ENCODE data around the gene DTX4.

DTX4 gene

DNA sequence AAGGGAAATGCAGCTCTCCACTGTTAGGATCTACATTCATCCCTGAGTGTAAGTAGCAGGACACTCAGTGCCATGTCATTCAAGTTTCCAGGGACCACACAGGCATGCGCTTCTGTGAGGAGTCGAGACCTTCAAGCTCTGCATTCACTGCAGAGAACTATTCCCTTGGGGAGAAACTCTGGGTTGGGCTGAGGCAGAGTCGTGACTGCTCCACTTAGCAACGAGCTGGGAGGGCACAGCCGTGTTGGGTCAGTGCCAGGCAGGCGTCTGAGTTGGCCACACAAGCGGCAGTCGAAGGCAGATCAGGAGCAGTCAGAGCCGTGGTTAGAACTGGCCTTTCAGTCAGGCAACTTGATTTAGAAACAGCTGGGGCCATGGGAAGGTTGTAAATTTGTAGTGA lies 26.1 kb downstream of the DTX4 start:
- Histone ChIP-seq H3K4me1 (ENCODE audit: control insufficient read depth, insufficient read depth, low read length) (no peaks in the 10 kb centered on the region), H3K27ac (ENCODE audit: extremely low read depth, low read depth, low read length) (no peak overlapping the region), H3K36me3 (ENCODE audit: control insufficient read depth in 2 of 2, insufficient read depth in 1 of 2, low read length in 2 of 2) (peaks cover 0 to 44% of the 10 kb centered on the region in 2 experiments; a peak in 1 of 3 replicates), H3K9me3 (ENCODE audit: control insufficient read depth, insufficient read depth, low read depth, low read length) (no peaks in the 10 kb centered on the region), H3K4me3 (ENCODE audit: low read depth, low read length) (no peak overlapping the region)
- TF ChIP-seq, protein P1, sequence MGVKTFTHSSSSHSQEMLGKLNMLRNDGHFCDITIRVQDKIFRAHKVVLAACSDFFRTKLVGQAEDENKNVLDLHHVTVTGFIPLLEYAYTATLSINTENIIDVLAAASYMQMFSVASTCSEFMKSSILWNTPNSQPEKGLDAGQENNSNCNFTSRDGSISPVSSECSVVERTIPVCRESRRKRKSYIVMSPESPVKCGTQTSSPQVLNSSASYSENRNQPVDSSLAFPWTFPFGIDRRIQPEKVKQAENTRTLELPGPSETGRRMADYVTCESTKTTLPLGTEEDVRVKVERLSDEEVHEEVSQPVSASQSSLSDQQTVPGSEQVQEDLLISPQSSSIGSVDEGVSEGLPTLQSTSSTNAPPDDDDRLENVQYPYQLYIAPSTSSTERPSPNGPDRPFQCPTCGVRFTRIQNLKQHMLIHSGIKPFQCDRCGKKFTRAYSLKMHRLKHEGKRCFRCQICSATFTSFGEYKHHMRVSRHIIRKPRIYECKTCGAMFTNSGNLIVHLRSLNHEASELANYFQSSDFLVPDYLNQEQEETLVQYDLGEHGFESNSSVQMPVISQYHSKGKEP (tag by site-specific recombination; IDR thresholded peaks at IDR 0.05), result peak; percentile 76
- peak; percentile 21; the same call in 1 of the 2 replicates for TF ChIP-seq FEZF1 (tag by site-specific recombination; IDR thresholded peaks at IDR 0.05)
- no peak for TF ChIP-seq ZNF214 (tag by site-specific recombination; IDR thresholded peaks at IDR 0.05; ENCODE audit: borderline replicate concordance)
- TF ChIP-seq, protein P2, sequence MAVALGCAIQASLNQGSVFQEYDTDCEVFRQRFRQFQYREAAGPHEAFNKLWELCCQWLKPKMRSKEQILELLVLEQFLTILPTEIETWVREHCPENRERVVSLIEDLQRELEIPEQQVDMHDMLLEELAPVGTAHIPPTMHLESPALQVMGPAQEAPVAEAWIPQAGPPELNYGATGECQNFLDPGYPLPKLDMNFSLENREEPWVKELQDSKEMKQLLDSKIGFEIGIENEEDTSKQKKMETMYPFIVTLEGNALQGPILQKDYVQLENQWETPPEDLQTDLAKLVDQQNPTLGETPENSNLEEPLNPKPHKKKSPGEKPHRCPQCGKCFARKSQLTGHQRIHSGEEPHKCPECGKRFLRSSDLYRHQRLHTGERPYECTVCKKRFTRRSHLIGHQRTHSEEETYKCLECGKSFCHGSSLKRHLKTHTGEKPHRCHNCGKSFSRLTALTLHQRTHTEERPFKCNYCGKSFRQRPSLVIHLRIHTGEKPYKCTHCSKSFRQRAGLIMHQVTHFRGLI (tag by site-specific recombination; IDR thresholded peaks at IDR 0.05), result peak; percentile 92
- TF ChIP-seq MYNN (tag by site-specific recombination; IDR thresholded peaks at IDR 0.05; ENCODE audit: borderline replicate concordance), result no peak
- TF ChIP-seq ZNF548 (tag by site-specific recombination; IDR thresholded peaks at IDR 0.05), result no peak
- peak; percentile 79 for TF ChIP-seq ZNF335 (tag by site-specific recombination; conservative IDR thresholded peaks at IDR 0.05)
- peak; percentile 64 for TF ChIP-seq GLIS1 (tag by site-specific recombination; IDR thresholded peaks at IDR 0.05)
- ChIA-PET POLR2A (no interaction called here), CTCF (interaction anchor here (0.6 to 2.7 kb wide), 4 partner anchors 9 to 101 kb away, joined by 3 to 17 read pairs (median 9); partner anchors contain the start of gene DTX4)

DNA sequence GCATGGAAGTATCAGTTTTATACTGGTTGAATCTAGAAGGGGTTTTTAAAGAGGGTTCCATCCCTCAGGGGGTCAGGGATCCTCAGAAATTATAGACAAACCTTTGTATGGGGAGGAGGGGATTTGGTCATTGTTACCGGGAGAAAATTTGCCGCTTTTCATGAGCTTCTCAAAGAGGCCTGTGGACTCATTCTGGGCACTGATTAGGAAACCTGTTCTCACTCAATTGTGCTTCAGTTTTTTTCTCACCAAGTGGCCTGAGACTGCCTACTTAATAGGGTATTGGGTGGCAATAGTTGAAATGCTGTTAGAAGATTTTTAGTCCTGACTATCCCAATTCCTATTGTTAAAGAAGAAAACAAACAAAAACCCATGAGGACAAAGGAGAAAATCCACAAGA lies 26.8 kb downstream of the DTX4 start:
- H3K36me3 ChIP-seq (ENCODE audit: control insufficient read depth in 2 of 2, insufficient read depth in 1 of 2, low read length in 2 of 2), result peaks cover 0 to 38% of the 10 kb centered on the region in 2 experiments; a peak in 1 of 3 replicates
- H3K4me1 ChIP-seq (ENCODE audit: control insufficient read depth, insufficient read depth, low read length), result no peaks in the 10 kb centered on the region
- CTCF ChIA-PET, result interaction anchor here (0.6 to 2.7 kb wide), 7 partner anchors 12 to 560 kb away, joined by 3 to 17 read pairs (median 4); partner anchors contain the start of gene DTX4
- no peaks in the 10 kb centered on the region for H3K9me3 ChIP-seq (ENCODE audit: control insufficient read depth, insufficient read depth, low read depth, low read length)
- no peak overlapping the region for H3K4me3 ChIP-seq (ENCODE audit: low read depth, low read length)
- H3K27ac ChIP-seq (ENCODE audit: extremely low read depth, low read depth, low read length), result no peak overlapping the region
- POLR2A ChIA-PET, result no interaction called here
- TF ChIP-seq ZNF416 (tag by site-specific recombination; IDR thresholded peaks at IDR 0.05), result no peak
- no peak for TF ChIP-seq GLI4 (tag by site-specific recombination; IDR thresholded peaks at IDR 0.05)
- TF ChIP-seq ZNF391 (tag by site-specific recombination; IDR thresholded peaks at IDR 0.05; ENCODE audit: borderline replicate concordance, low read depth), result no peak
- TF ChIP-seq, protein P3, sequence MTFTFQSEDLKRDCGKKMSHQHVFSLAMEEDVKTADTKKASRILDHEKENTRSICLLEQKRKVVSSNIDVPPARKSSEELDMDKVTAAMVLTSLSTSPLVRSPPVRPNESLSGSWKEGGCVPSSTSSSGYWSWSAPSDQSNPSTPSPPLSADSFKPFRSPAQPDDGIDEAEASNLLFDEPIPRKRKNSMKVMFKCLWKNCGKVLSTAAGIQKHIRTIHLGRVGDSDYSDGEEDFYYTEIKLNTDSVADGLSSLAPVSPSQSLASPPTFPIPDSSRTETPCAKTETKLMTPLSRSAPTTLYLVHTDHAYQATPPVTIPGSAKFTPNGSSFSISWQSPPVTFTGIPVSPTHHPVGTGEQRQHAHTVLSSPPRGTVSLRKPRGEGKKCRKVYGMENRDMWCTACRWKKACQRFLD (tag by site-specific recombination; IDR thresholded peaks at IDR 0.05), result no peak
- TF ChIP-seq KLF1 (tag by site-specific recombination; IDR thresholded peaks at IDR 0.05), result no peak
- TF ChIP-seq, protein P4, sequence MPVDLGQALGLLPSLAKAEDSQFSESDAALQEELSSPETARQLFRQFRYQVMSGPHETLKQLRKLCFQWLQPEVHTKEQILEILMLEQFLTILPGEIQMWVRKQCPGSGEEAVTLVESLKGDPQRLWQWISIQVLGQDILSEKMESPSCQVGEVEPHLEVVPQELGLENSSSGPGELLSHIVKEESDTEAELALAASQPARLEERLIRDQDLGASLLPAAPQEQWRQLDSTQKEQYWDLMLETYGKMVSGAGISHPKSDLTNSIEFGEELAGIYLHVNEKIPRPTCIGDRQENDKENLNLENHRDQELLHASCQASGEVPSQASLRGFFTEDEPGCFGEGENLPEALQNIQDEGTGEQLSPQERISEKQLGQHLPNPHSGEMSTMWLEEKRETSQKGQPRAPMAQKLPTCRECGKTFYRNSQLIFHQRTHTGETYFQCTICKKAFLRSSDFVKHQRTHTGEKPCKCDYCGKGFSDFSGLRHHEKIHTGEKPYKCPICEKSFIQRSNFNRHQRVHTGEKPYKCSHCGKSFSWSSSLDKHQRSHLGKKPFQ (tag by site-specific recombination; IDR thresholded peaks at IDR 0.05), result no peak
- no peak for TF ChIP-seq ZNF843 (tag by site-specific recombination; IDR thresholded peaks at IDR 0.05)
- no peak for TF ChIP-seq ZFP37 (tag by site-specific recombination; IDR thresholded peaks at IDR 0.05)
- no peak for TF ChIP-seq ZNF394 (tag by site-specific recombination; IDR thresholded peaks at IDR 0.05; ENCODE audit: borderline replicate concordance)

Measured in HEK293 (cell line).